GM19035 (cell line): ENCODE measurements around the gene CORO2B.

Experiments
- ATAC-seq: cut with Tn5 transposase; IDR thresholded peaks from one replicate; pipeline ENCODE4 v1.9.1; 2021; ENCODE audit not compliant: unreplicated experiment

Gene CORO2B

DNA sequence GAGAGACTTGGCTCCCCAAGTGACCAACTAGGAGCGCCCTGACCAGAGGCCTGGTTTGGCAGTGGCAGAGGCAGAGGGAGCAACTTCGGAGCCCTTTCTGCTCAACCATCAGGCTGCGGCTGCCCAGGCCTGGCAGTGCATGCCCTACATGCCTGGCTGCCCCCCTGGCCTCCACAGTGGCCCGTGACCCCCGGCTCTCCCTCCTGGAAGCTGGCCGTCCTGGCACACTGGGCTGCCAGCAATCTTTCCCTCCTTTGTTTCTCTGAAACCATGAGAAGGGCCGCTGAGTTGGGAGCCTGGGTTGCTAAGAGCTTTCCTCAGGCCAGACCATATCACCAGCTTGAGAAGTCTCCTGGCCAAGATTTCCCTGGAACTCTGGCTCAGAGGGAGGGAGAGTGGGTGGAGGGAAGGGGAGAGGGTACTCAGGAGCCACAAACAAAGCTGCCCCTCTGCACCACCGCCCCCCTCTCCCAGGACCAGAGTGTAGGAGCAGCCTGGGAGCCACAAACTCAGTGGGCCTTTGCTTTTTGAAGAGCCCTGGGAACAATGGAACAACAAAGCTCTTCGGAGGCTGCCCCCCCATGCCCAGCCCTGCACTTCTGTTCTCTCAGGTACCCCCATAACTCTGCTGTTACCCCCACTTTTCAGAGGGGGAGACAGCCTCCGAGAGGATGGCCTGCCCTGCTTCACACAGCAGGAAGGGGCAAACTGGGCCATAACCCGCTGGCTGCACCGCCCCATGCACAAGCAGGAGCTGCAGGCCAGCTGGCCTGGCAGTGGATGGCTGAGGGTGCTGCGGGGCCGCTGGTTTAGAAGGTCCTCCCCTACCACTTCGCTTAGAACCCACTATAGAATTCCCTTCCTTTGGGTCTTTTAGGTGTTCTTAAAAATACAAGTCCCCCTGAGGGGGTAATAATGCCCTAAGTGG lies 11.3 kb downstream of the CORO2B start:
- no peak for ATAC-seq

DNA sequence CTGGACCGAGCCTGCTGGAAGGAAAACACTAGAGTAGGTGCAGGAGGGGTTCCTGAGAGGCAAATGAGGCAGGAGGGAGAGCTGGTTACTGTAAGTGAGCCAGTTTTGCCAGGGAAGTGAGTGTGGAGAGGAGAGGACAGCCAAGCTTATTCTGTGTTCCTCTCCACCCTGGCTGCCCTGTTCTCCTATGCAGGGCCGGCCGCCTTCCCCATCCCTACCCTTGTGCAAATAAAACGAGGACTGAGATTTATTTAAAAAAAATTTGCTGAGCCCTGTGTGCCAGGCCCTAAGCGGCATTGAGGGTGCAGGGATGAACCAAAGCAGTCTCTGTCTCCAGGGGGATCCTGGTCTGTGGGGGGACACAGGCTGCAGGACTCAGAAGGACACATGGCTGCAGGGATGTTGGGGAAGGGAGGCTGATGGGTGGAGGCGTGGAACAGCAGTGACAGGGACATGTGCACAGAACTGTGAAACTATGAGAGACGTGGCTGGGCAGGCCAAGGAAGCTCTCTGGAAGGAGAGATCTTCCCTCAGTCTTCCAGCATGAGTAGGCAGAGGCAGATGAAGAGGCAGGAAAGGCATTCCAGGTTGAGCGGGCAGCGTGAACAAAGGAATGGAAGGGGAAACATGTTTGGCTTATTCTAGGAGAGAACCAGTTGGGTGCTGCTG lies 12.1 kb downstream of the CORO2B start:
- ATAC-seq, result no peak

DNA sequence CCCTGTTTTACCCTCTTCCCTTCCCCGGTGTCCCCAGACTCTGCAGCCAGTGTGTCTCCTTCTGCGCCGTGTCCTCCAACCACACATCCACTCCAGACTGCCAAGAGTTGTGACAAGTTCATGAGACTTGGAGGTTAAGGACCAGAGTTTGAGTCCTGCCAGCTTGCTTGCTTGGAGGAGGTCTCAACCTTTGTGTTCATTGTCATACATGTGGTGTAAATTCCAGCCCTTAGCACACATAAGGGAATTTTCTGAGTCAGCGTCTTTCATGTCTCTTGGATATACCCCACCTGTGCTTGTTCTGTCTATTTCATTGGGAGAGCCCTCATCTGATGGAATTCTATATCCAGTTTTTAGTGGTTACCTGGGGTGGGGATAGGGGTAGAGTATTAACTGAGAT lies 13.3 kb downstream of the CORO2B start:
- no peak for ATAC-seq

DNA sequence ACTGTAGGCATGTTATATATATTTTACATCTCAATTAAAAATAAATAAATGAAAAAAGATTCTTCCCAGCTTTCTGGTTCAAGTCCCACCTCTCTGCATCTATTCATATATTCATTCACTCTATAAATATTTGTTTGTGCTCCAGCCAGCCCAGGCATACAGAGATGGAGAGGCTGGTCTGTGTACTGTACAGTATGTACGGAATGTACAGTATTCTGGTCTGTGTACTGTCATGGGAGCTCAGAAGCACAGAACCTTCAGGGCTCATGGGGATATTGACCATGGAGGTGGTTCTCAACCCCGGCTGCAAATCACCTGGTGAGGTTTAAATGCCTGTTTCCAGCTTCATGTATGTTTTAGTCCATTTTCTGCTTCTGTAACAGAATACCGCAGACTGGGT lies 13.8 kb downstream of the CORO2B start:
- no peak for ATAC-seq

DNA sequence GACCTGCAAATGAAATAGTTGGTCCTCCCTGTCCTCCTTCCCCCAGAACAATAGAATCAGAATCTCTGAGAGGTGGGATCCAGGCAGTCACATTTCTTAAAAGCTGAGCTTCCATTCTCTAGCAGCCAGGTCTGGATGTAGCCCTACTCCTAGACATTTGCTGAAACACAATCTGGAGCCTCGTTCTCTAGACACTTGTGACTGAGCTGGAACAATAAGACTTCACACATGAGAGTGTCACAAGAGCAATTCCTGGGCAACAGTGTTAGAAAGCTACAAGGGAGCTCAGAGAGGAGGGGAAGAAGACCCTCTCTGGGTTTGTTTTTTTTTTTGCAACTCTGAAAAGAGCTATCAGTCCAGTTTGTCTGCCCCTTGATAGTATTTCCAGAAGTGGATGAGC lies 14.5 kb downstream of the CORO2B start:
- ATAC-seq, result no peak

DNA sequence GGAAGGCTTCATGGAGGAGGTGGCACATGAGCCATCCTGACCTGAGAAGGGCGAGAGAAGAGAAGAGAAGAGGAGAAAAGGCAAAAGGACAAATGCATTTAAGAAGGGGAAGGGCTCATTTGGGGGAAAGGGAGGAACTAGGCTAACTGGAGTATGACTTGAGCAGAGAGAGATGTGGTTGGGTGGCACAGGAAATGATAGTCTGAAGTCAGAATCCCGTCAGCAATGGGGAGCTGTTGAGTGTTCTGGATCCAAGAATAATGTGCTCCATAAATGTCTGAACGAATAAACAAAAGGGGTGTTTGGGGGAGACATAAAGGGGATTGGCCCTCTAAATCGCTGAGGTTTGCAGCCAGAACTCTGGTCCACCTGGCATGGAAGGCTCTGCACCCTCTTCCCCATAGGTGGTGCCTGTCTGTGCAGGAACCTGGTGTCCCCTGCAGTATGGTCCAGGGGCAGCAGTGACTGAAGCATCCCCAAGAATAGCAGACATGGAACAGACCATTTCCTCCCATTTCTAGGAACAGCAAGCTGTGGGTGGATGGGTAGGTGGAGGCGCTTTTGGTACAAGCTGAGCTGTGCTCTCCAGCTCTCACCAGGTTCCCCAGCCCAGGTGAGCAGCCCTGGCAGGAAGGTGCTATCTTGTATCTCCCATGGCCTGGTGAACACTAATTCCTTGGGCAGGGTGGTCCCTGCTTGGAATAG lies 15.2 kb downstream of the CORO2B start:
- ATAC-seq, result no peak

DNA sequence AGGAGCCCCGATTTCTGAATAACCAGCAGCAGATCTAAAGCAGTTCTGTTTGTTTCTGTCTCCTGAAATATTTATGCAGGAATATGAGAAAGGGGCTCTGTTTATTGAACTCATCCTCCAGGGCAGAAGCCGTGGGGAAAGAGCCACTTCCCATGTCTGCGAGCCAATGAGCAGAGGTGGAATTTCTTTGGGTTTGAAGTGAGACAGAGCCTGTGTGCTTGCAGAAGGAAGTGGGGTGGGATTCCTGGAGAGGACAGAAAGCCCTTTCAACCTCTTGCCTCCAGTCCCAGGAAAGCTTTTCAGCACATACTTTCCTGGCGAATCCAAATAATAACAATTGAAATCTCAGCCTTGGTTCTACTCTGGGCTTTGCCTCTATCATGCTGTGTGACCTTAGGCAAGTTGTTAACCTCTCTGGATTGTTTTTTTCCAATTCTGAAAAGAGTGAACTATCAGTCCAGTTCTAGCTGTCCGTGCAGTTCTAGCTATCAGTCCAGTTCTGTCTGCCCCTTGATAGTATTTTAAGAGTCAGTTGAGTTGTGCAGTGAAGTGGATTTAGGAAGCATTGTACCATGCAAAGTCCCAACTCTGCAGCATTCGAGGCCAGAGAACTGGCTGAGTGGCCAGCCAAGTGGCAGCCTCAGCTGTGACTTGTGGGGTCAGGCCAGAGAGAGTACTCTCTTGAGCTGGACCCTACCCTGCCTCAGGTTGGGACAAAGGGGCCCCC lies 15.9 kb downstream of the CORO2B start:
- ATAC-seq, result no peak

DNA sequence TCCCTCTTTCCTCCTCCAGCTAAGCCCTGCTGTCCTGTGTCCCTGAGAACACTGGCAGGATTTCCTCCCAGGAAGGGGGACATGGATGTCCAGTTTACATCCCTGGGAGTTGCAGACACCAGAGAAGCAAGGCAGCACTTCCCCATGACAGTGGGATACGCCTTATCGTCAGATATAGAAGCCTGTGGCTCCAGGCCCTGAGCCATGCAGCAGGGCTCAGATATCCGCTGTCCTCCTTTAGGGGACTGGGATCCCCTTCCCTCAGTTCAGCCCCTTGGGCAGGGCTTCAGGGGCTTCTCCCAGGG lies 16.4 kb downstream of the CORO2B start:
- ATAC-seq, result no peak

DNA sequence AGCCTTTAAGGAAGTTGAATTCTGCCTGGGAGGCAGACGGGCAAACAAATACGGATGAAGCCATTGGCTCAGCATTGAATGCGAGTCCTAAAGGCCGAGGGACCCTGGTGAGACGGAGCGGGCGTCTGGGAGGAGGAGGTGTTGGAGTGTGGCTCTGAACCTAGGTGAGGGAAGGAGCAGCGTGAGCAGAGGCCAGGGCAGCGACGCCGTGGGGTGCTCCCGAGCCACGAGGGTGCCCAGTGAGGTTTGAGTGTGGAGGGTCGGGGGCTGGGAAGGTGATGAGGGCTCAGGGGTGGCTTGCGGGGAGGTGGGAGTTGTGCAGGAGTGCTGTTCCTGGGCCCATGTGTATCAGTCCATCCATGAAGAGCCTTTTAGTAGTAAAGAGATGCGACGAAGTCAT lies 17.0 kb downstream of the CORO2B start:
- no peak for ATAC-seq

DNA sequence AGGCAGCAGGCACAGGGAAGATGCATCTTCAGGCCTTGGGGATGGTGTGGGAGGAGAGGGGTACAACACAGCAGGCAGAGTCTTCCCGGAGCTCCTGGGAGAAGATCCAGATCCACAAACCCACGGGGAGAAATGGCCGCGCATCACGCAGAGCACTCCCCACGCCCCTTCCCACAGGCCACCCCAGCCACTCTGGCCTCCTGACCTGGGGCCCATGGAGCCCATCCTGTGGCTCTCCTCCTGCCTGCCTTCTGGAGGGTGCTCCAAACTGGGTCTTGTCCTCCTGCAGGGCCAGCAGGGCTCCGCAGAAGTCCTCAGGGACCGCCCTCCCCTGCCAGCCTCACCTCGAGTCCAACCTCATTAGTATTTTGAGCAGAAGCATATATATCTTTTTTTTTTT lies 17.9 kb downstream of the CORO2B start:
- no peak for ATAC-seq

DNA sequence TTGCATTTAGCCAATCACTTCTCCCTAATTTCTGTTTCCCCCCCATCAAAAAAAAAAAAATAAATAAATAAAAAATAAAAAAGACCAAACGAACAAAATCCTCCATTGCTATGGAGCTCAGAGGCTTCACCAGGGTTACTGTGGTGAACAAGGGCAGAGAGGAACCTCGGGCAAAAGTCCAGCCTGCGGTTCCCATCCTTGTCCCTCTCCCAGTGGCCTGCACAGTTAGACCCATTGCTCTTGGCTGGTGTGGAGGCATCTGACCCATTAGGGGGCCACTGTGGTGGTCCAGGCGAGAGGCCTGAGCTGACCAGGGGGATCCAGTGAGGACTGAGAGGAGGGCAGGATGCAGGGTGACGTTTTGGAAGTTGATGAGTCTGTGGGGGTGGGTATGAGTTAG lies 18.8 kb downstream of the CORO2B start:
- no peak for ATAC-seq

DNA sequence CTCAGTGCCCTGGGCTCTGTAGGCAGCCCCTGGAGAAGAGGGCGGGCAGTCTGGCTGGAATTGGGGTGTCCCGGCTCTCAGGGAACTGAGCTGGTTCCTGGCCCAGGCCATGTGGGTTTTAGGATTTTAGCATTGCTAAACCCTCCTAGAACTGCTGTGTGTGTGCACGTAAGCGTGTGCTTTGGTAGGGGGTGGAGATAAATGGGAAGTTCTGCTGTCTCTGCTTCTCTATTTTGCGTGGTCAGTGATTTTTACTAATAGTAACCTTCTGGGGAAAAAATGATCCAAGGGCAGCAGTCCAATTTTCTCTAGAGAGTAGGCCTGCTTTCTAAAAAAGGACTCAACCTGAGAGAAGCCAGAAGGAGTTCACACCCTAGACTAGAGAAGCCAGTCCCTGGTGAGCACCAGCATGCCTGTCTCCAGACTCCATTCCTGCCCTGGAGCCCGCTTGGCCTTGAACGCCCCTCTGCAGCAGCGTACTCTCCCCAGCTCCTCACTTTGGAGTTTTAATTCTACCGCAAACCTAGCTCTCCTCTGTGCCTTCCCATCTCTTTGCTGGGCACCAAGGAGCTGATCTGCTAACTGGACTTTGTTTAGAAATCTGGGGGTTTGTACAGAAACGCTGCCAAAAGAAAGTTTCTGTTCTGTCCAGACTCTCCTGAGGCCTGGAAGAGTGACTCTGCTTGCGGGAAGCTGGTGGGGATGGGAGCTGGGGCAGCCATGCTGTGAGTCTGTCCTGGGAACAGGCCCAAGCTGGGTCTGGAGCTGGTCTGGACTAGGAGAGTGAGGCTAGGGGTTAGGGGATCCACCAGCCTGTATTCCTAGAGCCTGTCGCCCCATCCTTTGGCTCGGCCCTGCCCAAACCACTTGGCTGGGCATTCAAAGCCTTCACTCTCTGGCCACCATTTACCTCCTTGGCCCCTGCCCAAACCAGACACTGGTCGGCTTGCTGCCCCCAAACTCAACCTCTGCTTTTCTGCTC lies 19.7 kb downstream of the CORO2B start:
- ATAC-seq, result no peak

DNA sequence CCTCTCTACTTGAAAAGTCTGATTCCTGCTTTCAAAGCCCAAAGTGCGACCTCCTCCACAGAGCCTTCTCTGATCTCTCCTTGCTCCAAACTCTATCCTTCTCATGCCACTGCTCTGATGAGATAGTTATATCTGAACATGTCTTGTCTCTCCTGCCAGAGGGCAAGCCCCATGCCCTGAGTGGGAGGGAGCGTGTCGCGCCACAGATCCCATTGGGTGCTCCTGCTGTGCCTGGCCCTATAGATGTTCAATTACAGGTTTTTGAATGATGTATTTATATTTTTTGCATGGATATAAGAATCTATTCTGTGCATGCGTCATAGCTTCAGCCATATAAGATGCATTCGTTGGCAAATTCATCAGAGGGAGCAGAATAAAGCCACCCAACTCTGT lies 20.4 kb downstream of the CORO2B start:
- no peak for ATAC-seq

DNA sequence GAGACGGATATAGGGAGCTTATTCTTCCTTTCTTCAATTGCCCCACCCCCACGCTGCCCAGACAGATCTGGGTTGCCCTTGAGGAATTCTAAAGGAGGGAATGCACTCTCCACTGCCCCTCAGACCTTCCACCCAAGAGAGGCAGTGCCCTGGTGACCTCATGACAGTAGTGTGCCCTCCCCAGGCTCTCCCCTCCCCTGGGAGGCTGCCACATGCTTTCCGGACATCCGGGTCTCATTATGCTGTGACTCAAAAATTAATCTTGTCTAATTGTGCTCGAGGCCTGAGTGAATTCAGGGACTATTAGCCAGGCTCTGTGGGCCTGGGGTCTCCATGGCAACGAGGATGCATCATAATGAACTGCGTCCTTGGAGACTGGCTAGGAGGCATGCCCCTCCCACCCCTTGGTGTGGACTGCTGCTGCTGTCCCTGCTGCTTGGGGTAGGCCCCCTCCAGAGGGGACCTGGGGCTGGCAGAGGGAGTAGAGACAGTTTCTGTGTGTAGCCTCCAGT lies 20.8 kb downstream of the CORO2B start:
- no peak for ATAC-seq

DNA sequence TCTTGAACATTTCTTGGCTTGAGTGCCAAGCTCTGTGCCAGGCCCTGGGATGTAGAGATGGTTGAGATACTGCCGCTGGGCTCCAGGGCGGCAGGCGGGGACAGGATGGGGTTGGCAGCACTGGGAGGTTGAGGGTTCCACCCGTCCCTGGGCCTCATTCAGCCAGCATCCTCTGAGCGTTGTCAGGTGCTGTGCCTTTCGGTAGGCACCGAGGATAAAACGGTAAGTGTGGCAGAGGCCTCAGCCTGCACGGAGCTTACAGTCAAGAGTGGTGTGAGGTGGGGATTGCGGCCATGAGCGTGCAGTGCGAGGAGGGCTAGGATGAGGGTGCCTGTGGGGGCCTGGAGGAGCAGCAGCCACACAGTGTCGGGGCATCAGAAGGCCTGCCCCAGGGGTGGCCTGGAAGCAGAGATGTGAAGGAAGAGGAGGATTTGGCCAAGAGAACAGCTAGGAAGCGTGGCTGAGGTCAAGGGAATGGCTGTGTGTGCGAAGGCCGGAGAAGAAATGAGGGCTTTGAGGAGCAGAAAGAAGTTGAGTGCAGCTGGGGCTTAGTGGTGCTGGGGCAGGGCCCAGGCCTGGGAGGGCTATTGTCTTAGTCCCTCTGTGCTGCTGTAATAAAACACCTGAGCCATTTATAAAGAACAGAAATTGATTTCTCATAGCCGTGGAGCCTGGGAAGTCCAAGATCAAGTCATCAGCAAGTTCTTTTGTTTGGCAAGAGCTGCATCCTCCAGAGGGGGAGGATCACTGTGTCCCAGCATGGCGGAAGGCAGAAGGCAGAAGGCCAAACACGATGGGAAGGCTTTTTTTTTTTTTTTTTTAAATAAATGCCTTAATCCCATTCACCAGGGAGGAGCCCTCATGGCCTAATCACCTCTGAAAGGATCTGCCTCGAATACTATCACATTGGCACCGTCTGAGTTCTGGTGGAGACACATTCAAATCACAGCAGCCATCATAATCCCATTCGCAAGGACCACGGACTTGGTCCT lies 22.7 kb downstream of the CORO2B start:
- no peak for ATAC-seq

DNA sequence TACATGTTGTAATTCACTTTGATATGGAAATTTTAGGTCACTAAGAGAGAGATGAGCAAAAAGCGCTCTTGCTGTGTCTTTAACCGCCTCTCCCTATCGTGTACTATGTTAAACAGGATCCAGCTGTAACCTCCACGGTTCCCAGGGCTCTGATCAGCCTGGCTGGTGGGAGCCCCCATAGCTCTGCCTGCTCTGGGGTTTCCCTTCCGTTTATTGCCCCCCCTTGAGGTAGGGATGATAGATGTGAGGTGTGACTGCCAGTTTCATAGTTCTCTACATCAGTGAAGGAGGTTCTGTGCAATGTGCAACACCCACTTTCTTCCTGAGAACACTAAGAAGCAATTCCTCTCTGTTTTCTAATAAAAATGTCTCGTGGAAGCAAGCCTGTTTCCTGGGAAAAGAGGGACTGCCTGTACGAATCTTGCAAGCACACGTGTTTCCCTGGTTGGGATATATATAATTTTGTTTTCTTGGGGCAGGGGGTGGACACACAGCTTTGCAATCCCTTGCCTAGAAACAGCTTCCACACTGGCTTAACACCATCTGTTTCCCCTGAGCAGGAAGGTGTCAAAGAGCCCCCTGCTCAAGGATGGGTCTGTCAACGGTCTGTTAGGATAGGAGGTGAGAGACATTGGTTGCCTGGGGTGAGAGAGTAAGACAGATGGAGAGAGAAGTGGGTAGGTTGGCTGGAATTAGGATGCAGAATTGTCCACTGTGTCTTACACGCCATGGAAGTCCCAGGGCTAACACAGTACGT lies 23.8 kb downstream of the CORO2B start:
- no peak for ATAC-seq

DNA sequence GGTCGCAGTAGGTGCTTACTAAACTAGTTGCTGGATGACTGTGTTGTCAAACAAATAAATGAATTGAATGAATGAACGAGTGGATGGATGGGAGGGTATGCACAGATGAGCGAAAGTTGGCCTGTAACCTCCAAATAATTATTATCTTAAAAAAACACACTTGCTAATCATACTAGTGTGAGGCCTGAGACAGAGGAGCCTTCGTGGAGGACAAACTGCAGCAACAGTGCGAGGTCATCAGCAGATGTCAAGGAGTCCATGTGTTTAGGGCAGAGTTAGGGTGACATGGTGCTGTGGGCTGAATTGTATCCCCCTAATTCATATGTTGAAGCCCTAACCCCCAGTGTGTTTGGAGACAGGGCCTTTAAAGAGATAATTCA lies 24.4 kb downstream of the CORO2B start:
- no peak for ATAC-seq

DNA sequence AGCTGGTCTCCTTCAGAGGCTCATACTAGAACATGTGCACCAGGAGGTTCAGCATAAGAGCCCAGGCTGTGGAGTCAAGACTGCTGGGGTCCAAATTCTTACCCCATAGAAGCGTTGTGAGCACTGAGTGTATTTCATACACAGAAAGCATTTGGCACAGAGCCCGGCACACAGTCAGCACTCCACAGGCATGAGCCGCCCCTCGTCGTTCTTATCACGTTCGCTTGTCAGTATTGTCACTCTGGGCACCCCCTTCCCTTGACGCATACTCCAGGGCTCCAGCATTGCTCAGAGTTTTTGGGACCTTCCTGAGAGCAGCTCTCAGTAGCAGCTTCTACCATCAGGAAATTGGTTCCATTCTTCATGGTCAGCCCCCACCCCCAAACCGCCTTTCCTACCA lies 25.2 kb downstream of the CORO2B start:
- no peak for ATAC-seq
